Activated CD8-positive, alpha-beta T cell treated with anti-CD3 and anti-CD28 coated beads, Interleukin-2, amount 10 ng/mL, durations not matched to agents 7 days and 5 days (primary cell): ENCODE measurements around the gene RPS6KC1. TPM values are rescaled to one million over a fixed set of nuclear protein-coding genes. Genes with fewer than 3 reads are reported as not detected.
"Not testable (repeated sequence)": the region's sequence is repeated elsewhere in the genome, so short reads cannot be mapped to it uniquely, and the experiment has no call there.

Experiments
- ATAC-seq: fragments of 150-1000 bp; cut with Tn5 transposase; one replicate; pipeline ENCODE4 v1.10.0; 2021; ENCODE audit warnings: moderate library complexity
- CTCF ChIA-PET: fragments of 350-600 bp; sonication (Branson Sonifier 250); formaldehyde crosslinking; loops from one replicate; lab custom pipeline; 2021; ENCODE audit warnings: antibody characterized with exemption; lab: Charles Lee
- POLR2A ChIA-PET: fragments of 350-600 bp; sonication (Branson Sonifier 250); formaldehyde crosslinking; loops from one replicate; lab custom pipeline; 2021; ENCODE audit warnings: antibody characterized with exemption; lab: Charles Lee
- DNase-seq: peaks from one replicate; pipeline ENCODE4 v3.0.0-alpha.2; 2020
- H3K27ac Mint-ChIP-seq: one replicate; pipeline ENCODE4 v1.8.0; 2021; ENCODE audit warnings: mild to moderate bottlenecking, mixed read lengths
- H3K27me3 Mint-ChIP-seq: one replicate; pipeline ENCODE4 v1.8.0; 2021; ENCODE audit warnings: low read depth, mixed read lengths
- H3K36me3 Mint-ChIP-seq: one replicate; pipeline ENCODE4 v1.8.0; 2021; ENCODE audit warnings: low read depth, mixed read lengths
- H3K4me1 Mint-ChIP-seq: one replicate; pipeline ENCODE4 v1.8.0; 2021; ENCODE audit warnings: low read depth, mixed read lengths
- H3K4me3 Mint-ChIP-seq: one replicate; pipeline ENCODE4 v1.8.0; 2021; ENCODE audit warnings: mild to moderate bottlenecking, mixed read lengths
- H3K9me3 Mint-ChIP-seq: one replicate; pipeline ENCODE4 v1.8.0; 2022; ENCODE audit warnings: mixed read lengths; ENCODE audit not compliant: insufficient read depth
- total RNA-seq, 2 experiments: library from RNA; stranded (reverse); gene quantifications; one replicate each; pipeline ENCODE4 v1.2.3, GENCODE V29; 2021

Gene RPS6KC1
- total RNA-seq, 2 experiments from 2014 or later: 11.8 to 12.5 TPM

- no peaks in the 10 kb centered on the region for H3K27me3 Mint-ChIP-seq
- no peak overlapping the region for H3K27ac Mint-ChIP-seq
- H3K9me3 Mint-ChIP-seq: no peaks in the 10 kb centered on the region
- ATAC-seq (no peak), DNase-seq (no peak)
- ChIA-PET POLR2A (no interaction called here), CTCF (interaction anchor here (1.1 to 1.2 kb wide), 2 partner anchors 13 to 1196 kb away, joined by 3 to 4 read pairs; no protein-coding TSS in a partner anchor)
- peaks cover 11% of the 10 kb centered on the region for H3K36me3 Mint-ChIP-seq
- no peak overlapping the region for H3K4me3 Mint-ChIP-seq
- no peaks in the 10 kb centered on the region for H3K4me1 Mint-ChIP-seq
These were observed 84.5 kb downstream of the RPS6KC1 start for GRCh38 chr1:213135572-213135971.

GRCh38 chr1:213136190-213136917 is 85.3 kb downstream of the RPS6KC1 start:
- CTCF ChIA-PET: interaction anchor here (0.6 to 1.2 kb wide), 3 partner anchors 13 to 1407 kb away, joined by 3 to 4 read pairs (median 3); no protein-coding TSS in a partner anchor
- Mint-ChIP-seq H3K27me3 (no peaks in the 10 kb centered on the region), H3K36me3 (peaks cover 11% of the 10 kb centered on the region), H3K27ac (no peak overlapping the region), H3K9me3 (no peaks in the 10 kb centered on the region), H3K4me1 (no peaks in the 10 kb centered on the region), H3K4me3 (no peak overlapping the region)
- DNase-seq (no peak), ATAC-seq (no peak)
- POLR2A ChIA-PET: interaction anchor here (0.5 kb wide), 1 partner anchor 342 kb away, joined by 3 read pairs; no protein-coding TSS in a partner anchor

GRCh38 chr1:213138391-213138790 is 87.3 kb downstream of the RPS6KC1 start:
- Mint-ChIP-seq H3K36me3 (peaks cover 15% of the 10 kb centered on the region), H3K4me3 (no peak overlapping the region), H3K27ac (no peak overlapping the region), H3K27me3 (no peaks in the 10 kb centered on the region), H3K9me3 (no peaks in the 10 kb centered on the region), H3K4me1 (no peaks in the 10 kb centered on the region)
- ChIA-PET POLR2A (no interaction called here), CTCF (no interaction called here)
- ATAC-seq (no peak), DNase-seq (no peak)

GRCh38 chr1:213138892-213139291 is 87.9 kb downstream of the RPS6KC1 start:
- Mint-ChIP-seq H3K4me3 (no peak overlapping the region), H3K27ac (no peak overlapping the region), H3K36me3 (peaks cover 15% of the 10 kb centered on the region), H3K27me3 (no peaks in the 10 kb centered on the region), H3K9me3 (no peaks in the 10 kb centered on the region), H3K4me1 (no peaks in the 10 kb centered on the region)
- ChIA-PET POLR2A (no interaction called here), CTCF (no interaction called here)
- no peak for DNase-seq
- ATAC-seq: no peak

- Mint-ChIP-seq H3K4me3 (no peak overlapping the region), H3K27ac (no peak overlapping the region), H3K27me3 (no peaks in the 10 kb centered on the region), H3K36me3 (peaks cover 4% of the 10 kb centered on the region), H3K4me1 (no peaks in the 10 kb centered on the region), H3K9me3 (peaks cover 10% of the 10 kb centered on the region)
- ChIA-PET CTCF (no interaction called here), POLR2A (no interaction called here)
- ATAC-seq: no peak
- no peak for DNase-seq
These were observed 97.9 kb downstream of the RPS6KC1 start for GRCh38 chr1:213148905-213149304.

GRCh38 chr1:213150090-213150489 is 99.0 kb downstream of the RPS6KC1 start:
- CTCF ChIA-PET, DNase-seq, ATAC-seq, H3K4me3 Mint-ChIP-seq, H3K36me3 Mint-ChIP-seq, H3K27me3 Mint-ChIP-seq, H3K9me3 Mint-ChIP-seq, H3K27ac Mint-ChIP-seq, H3K4me1 Mint-ChIP-seq, POLR2A ChIA-PET: not testable (repeated sequence)

GRCh38 chr1:213154056-213154685 is 103.1 kb downstream of the RPS6KC1 start:
- Mint-ChIP-seq H3K4me3 (no peak overlapping the region), H3K4me1 (no peaks in the 10 kb centered on the region), H3K27me3 (no peaks in the 10 kb centered on the region), H3K27ac (peak overlapping the region; percentile 22), H3K9me3 (peaks cover 8% of the 10 kb centered on the region), H3K36me3 (peaks cover 15% of the 10 kb centered on the region)
- DNase-seq (no peak), ATAC-seq (no peak)
- POLR2A ChIA-PET: no interaction called here
- CTCF ChIA-PET: no interaction called here

GRCh38 chr1:213159376-213159775 is 108.3 kb downstream of the RPS6KC1 start:
- H3K4me1 Mint-ChIP-seq: no peaks in the 10 kb centered on the region
- no peaks in the 10 kb centered on the region for H3K27me3 Mint-ChIP-seq
- POLR2A ChIA-PET: no interaction called here
- peaks cover 26% of the 10 kb centered on the region for H3K36me3 Mint-ChIP-seq
- H3K27ac Mint-ChIP-seq: no peak overlapping the region
- CTCF ChIA-PET: no interaction called here
- DNase-seq (no peak), ATAC-seq (no peak)
- no peaks in the 10 kb centered on the region for H3K9me3 Mint-ChIP-seq
- H3K4me3 Mint-ChIP-seq: no peak overlapping the region

- CTCF ChIA-PET: not testable (repeated sequence)
These were observed 109.4 kb downstream of the RPS6KC1 start for GRCh38 chr1:213160442-213160841.

GRCh38 chr1:213162338-213162737 is 111.3 kb downstream of the RPS6KC1 start:
- no peak for ATAC-seq
- no peak overlapping the region for H3K27ac Mint-ChIP-seq
- no peak overlapping the region for H3K4me3 Mint-ChIP-seq
- H3K9me3 Mint-ChIP-seq: no peaks in the 10 kb centered on the region
- H3K36me3 Mint-ChIP-seq: peaks cover 18% of the 10 kb centered on the region
- CTCF ChIA-PET: no interaction called here
- POLR2A ChIA-PET: no interaction called here
- no peaks in the 10 kb centered on the region for H3K4me1 Mint-ChIP-seq
- DNase-seq: no peak
- H3K27me3 Mint-ChIP-seq: no peaks in the 10 kb centered on the region

More at GRCh38 chr1:213160442-213160841, 109.4 kb downstream of the RPS6KC1 start:
- H3K4me3 Mint-ChIP-seq, ATAC-seq, H3K9me3 Mint-ChIP-seq, DNase-seq, H3K27me3 Mint-ChIP-seq, H3K4me1 Mint-ChIP-seq, POLR2A ChIA-PET, H3K27ac Mint-ChIP-seq: not testable (repeated sequence)
- peaks cover 26% of the 10 kb centered on the region for H3K36me3 Mint-ChIP-seq

- ChIA-PET CTCF (no interaction called here), POLR2A (no interaction called here)
- DNase-seq: no peak
- Mint-ChIP-seq H3K9me3 (no peaks in the 10 kb centered on the region), H3K4me1 (no peaks in the 10 kb centered on the region), H3K27me3 (no peaks in the 10 kb centered on the region), H3K4me3 (no peak overlapping the region), H3K27ac (no peak overlapping the region), H3K36me3 (peaks cover 13% of the 10 kb centered on the region)
- ATAC-seq: no peak
These were observed 111.8 kb downstream of the RPS6KC1 start for GRCh38 chr1:213162862-213163261.

GRCh38 chr1:213163278-213163711 is 112.3 kb downstream of the RPS6KC1 start:
- Mint-ChIP-seq H3K27me3 (no peaks in the 10 kb centered on the region), H3K4me3 (no peak overlapping the region), H3K4me1 (no peaks in the 10 kb centered on the region), H3K27ac (no peak overlapping the region), H3K9me3 (no peaks in the 10 kb centered on the region), H3K36me3 (peaks cover 13% of the 10 kb centered on the region)
- CTCF ChIA-PET: no interaction called here
- ATAC-seq (no peak), DNase-seq (no peak)
- POLR2A ChIA-PET: no interaction called here
